ENCODE measurements around the gene CRYL1.

DNA sequence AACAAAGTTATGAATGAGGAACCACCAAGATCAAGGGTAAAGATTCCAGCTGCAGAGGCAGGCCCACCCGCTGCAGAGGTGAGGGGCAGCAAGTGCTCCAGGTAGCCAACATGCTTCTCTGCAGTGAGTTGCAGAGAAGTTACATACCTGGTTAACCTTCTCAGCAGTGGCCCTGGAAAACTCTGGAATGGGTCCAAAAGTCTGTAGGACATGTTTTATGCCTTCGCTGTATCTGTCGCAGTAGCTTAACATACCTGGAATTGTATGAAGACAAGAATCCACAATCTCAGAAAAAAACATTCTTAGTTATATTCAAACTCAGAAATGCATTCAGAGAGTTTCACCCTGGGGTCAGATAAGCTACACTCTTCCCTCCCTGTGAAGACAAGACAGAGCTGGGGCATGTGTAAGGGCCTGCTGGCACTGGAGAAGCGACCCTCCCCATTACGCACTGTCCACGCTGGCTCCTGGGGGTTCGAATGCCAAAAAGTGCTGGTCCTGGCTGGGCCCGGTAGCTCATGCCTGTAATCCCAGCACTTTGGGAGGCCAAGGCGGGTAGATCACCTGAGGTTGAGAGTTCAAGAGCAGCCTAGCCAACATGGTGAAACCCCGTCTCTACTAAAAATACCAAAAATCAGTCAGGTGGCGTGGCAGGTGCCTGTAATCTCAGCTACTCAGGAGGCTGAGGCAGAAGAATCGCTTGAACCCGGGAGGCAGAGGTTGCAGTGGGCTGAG lies 121.0 kb downstream of the CRYL1 start:
- TF ChIP-seq POLR2A (IDR thresholded peaks at IDR 0.05; ENCODE audit: borderline replicate concordance, extremely low read depth, insufficient read depth, insufficient read length) = no peak
- TF ChIP-seq, protein P1, sequence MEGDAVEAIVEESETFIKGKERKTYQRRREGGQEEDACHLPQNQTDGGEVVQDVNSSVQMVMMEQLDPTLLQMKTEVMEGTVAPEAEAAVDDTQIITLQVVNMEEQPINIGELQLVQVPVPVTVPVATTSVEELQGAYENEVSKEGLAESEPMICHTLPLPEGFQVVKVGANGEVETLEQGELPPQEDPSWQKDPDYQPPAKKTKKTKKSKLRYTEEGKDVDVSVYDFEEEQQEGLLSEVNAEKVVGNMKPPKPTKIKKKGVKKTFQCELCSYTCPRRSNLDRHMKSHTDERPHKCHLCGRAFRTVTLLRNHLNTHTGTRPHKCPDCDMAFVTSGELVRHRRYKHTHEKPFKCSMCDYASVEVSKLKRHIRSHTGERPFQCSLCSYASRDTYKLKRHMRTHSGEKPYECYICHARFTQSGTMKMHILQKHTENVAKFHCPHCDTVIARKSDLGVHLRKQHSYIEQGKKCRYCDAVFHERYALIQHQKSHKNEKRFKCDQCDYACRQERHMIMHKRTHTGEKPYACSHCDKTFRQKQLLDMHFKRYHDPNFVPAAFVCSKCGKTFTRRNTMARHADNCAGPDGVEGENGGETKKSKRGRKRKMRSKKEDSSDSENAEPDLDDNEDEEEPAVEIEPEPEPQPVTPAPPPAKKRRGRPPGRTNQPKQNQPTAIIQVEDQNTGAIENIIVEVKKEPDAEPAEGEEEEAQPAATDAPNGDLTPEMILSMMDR (IDR thresholded peaks at IDR 0.05 in 2 of 3, conservative IDR thresholded peaks at IDR 0.05 in 1 of 3; ENCODE audit: borderline replicate concordance in 1 of 3, insufficient read depth in 1 of 3, low read depth in 2 of 3, low read length in 2 of 3) = no peak
- TF ChIP-seq YY1 (IDR thresholded peaks at IDR 0.05; ENCODE audit: extremely low read depth, insufficient replicate concordance, low read depth, low read length) = no peak
- TF ChIP-seq, protein P2, sequence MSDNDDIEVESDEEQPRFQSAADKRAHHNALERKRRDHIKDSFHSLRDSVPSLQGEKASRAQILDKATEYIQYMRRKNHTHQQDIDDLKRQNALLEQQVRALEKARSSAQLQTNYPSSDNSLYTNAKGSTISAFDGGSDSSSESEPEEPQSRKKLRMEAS (IDR thresholded peaks at IDR 0.05) = no peak
- TF ChIP-seq SP1 (IDR thresholded peaks at IDR 0.05; ENCODE audit: low read depth) = no peak
- TF ChIP-seq, protein P3, sequence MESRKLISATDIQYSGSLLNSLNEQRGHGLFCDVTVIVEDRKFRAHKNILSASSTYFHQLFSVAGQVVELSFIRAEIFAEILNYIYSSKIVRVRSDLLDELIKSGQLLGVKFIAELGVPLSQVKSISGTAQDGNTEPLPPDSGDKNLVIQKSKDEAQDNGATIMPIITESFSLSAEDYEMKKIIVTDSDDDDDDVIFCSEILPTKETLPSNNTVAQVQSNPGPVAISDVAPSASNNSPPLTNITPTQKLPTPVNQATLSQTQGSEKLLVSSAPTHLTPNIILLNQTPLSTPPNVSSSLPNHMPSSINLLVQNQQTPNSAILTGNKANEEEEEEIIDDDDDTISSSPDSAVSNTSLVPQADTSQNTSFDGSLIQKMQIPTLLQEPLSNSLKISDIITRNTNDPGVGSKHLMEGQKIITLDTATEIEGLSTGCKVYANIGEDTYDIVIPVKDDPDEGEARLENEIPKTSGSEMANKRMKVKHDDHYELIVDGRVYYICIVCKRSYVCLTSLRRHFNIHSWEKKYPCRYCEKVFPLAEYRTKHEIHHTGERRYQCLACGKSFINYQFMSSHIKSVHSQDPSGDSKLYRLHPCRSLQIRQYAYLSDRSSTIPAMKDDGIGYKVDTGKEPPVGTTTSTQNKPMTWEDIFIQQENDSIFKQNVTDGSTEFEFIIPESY (IDR thresholded peaks at IDR 0.05; ENCODE audit: extremely low read depth, insufficient replicate concordance, low read length) = no peak
- TF ChIP-seq EZH2 (IDR thresholded peaks at IDR 0.05) = no peak

All from HCT116 (cell line).